HG03108 (cell line): Measurements from ENCODE around the gene CAB39L.

Source experiments
- ATAC-seq: cut with Tn5 transposase; IDR thresholded peaks from one replicate; pipeline ENCODE4 v1.9.1; 2021; ENCODE audit warnings: moderate library complexity; ENCODE audit not compliant: unreplicated experiment

CAB39L gene

DNA sequence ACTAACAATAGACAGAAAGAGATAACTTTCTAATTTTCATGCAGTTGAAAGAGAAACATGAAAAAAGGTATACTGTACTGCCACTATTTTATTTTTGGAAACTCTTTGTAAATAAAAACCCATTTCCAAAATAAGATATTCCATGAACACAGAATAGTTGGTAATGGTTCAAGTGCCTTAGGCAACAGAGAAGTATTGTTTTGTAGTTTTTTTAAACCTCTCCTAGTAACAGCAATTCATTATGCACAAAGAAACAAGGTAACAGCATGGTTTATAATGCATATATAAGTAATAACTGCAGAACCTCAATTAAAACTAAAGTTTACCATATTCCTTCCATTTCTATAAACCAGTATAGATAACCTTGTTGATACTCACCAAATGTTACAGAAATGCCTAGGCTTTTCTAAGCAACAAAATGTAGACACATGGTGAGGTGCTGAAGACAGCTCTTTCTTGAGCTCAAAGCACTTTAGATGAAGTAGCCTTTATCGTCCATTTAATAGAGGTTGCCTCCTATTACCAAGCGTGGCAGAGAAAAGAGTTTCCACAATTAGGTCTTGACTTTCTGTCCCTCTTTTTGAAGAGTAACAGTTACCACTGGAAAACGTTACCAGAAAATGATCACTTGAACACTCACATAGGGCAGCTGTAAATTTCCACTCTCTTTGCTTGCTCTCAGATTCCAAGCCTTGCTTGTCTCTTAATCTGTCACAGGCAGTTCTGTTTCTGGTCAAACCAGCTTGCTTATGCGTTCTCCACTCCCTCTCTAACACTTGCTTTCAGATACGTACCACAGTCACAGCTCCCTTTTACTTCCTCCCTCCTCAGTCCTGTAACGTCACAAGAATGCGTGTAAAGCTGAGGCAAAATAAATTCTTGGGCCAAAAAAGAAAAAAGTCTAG, 42.9 kb downstream of the CAB39L start:
- ATAC-seq = peak; percentile 50

DNA sequence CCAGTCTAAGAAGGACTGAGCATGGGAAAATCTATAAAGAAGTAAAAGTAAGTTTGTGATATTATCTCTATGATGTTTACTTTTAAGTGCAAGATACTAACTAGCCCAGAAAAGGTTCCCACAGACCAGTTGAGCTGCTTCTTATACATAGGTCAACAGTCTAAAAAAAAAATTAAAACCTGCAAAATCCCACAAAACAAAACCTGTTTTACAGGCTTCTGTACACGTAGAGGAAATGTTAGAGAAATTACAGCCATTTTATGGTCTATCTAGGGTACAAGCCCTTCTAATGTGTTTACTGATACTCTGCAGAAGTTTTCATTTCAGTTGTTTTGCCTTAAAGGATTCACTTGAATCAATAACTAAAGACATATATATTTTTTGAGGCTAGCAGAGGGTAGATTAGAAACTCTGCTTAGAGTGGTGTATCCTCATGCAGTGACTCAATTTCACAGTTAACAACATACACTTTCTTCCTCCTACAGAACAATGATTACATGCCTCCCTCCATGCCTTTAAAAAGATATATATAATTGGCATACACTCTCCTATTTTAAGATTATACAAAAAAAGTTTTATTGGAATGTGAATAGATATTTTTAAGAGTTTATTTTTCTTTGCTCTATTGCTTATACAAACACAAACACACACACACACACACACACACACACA, 43.9 kb downstream of the CAB39L start:
- no peak for ATAC-seq

DNA sequence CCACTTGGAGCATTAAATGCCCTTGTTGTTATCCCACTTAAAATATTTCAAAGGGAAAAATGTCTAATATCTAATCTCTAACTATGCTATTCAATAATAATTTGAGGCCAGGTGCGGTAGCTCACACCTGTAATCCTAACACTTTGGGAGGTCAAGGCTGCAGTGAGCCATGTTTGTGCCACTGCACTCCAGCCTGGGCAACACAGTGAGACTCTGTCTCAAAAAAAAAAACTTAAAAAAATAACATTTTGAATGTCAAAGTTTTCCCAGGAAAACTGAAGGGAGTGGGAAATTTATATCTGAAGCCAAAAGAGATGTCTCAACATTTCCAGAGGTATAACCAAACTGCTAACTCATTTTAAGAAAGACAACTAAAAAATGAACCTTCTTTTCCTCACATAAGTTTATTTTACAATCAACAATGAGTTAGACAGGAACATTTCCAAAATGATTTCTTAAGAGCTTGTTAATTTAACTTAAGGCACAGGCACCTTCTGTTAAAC, 47.9 kb downstream of the CAB39L start:
- no peak for ATAC-seq

DNA sequence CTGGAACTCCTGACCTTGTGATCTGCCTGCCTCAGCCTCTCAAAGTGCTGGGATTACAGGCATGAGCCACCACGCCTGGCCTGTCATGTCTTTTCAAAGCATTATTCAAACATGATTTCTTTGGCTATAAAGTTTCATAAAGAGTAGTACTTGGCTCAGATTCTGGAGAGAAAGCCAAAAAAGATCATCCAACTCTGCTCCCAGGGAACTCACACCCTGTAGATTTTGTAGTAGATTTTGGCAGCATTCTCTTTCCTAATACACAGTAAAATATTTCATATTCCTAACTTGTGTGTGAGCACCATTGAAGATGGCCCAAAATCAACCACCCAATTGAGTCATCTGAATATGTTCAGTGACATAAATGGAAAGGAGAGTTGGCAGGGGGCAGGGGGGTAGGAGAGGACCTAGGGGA, 48.4 kb downstream of the CAB39L start:
- no peak for ATAC-seq

DNA sequence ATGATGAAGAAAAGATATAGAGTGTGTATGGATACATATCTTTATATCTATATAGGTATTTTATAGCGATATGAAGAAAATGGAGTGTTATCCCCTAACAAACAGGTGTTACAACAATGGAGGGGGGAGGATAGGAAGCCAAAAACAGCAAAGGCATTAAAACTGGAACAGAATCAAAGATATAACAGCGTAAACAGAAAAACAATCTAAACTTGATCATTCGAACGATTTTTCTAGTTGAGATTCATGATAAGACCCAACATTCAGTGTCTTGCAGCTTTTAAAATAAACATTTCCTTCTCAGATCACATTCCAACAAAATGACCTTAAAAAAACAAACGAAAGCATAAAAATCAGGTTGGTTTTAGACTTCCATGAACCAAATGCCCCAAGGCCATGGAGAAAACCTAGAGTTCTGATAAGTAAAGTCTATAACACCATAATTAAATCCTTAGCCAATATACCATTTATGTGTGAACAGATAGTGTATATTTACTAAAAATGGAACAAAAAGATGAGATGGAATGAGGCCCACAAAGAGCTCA, 55.7 kb downstream of the CAB39L start:
- no peak for ATAC-seq

DNA sequence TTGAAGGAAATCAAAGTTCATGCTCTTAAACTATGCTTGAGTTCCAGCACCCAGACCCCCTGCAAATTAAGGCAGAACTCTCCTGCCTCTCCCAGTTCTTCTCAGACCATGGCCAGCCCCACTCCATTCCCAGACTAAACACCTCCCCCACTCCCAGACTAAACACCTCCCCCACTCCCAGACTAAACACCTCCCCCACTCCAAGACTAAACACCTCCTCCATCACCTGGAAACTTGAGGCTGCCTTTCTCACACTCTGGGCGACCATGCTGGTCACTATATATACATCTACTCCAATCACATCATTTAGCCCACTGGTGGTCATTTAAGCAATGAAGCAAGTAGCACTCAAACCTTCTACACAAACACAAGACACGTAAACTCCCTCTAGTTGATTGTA, 57.2 kb downstream of the CAB39L start:
- no peak for ATAC-seq

DNA sequence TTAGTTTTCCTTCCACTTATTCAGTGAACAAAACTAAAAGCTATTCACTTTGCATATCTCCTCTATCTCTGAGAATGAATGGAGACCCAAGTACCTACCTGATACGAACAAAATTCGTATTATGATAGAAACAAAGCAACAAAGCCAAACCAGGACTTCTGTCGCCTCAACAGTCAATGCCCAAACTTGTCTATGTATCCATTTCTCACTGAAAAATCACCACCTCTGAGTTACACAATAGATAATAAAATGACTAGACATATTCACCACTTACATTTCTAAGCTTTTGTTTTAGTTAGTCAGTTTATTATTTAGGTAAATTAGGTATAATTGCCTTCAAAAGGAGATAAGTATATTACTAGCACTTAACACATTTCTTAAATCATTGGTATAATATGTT, 67.7 kb downstream of the CAB39L start:
- no peak for ATAC-seq

DNA sequence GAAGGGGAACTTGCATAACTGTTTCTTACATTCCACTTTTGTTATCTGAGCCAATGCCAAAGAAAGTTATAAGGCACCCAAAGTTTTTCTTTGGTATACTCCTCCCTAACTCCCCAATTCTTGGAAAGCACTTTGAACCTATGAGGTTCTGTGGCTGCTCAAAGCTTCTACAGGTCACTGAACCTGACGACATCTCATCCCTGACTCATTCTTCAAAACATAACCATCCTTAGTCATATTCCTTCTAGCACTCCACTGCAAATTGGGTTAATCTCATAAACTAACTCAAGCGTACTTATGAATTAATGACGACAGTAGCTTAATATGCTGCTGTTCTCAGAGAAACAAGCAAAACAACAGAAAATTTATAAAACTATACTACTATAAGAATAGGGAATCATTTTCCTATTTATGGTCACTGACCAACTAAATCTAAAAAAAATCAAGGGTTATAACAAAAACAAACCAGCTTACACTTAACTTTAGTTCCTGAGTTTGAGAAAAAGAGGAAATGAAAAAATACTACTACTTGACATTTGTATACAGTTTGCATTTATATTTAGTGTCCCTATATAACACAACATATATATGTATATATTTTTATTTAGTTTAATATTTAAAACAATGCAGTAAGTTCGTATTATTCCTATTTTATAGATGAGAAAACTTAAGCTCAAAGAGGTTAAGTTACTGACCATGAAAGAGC, 69.1 kb downstream of the CAB39L start:
- ATAC-seq = no peak

DNA sequence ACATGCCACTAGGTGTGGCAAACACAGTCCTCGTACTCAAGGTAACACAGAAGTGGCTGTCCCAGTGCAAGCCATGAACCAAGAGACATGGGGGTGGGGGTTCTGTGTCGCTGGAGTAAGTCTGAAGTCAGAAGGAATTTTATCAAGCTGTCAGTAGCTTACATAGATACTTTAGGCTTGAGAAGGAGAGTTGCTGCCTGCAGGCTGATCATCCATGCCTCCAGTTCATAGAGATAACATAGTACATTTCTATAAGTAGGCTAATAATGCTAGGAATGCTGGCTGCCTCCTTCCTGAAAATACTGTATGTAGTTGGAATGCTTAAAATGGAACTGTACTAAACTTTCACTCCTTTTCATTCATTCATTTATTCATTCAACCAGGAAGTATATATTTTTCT, 70.1 kb downstream of the CAB39L start:
- no peak for ATAC-seq

DNA sequence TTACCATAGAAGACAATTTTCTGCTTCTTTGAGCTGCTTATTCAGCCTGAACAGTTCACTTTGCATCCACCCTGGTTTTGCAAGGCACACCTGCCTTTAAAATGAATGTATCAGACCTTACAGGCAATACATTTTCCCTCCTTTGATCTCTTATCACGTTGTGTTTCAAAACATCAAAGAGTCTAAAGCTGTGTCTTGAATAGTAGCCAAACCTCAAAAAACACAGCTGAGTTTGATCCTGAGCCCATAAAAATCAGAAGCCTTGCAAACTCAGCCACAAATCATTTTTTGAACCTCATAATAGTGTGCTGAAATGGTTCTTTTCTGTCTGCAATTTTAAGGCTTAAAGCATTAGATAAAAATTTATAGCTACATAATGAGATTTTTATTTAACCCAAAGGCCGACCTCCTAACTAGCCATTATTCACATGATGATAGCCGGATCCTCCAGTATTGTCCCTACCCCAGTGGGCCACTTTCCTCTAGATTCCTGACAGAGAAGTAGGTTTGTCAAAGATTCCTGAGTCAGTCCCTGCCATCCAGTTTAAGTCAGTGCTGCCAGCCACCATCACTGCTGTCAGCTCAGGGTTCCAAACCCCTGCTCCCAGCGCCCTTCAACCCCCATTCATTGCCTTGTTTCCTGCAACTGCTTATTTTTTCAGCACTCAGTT, 71.8 kb downstream of the CAB39L start:
- ATAC-seq = no peak

DNA sequence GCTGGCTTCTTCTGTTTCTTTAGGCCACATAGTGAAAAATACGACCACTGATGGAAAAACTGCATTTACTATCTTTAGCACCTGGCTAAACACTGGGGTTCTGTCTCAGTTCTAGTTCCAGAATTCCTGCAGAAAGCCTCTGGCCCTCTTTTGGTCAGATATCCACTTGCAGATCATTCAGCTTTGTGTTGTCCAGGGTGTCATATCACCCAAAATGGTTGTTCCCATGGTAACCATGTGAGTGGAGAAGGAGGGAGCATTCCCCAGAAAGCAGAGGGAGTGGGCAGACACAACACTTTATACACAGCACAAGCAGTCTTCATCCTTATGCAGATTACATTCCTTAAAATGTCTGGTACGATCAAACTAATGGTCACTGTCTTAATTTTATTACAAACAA, 73.5 kb downstream of the CAB39L start:
- no peak for ATAC-seq

DNA sequence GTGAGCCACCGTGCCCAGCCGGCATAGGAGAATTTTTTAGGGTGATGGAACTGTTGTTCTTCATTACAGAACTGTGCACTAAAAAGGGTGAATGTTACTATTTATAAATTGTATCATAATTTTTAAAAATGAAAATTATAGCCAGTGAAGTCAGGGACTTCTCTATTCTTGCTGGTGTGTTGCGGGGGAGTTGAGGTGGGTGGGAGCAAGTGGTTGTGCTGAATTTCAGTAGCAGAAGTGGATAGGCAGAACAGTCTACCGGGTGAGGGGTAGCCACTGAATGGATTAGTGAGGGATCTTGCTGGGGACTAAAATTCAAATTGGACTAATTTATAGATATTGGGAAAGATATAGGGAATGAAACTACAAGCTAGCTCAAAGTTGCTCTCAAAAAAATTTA, 74.0 kb downstream of the CAB39L start:
- no peak for ATAC-seq

DNA sequence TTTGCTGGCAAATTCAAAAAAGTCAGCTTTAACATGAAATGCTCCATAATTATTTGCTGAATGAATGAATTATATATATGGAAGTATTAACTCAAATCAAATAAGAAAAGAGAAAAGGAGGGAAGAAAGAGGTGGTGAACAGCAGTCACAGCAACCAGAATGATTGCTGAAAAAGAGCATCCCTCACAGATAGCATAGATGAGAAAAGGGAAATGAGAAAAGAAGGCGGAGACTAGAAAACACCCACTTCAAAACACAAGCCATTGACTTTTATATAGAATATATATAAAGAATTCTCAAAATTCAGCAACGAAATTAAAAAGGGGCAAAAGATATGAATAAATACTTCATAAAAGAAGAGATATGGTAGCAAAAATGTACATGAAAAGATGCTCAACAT, 75.2 kb downstream of the CAB39L start:
- no peak for ATAC-seq

DNA sequence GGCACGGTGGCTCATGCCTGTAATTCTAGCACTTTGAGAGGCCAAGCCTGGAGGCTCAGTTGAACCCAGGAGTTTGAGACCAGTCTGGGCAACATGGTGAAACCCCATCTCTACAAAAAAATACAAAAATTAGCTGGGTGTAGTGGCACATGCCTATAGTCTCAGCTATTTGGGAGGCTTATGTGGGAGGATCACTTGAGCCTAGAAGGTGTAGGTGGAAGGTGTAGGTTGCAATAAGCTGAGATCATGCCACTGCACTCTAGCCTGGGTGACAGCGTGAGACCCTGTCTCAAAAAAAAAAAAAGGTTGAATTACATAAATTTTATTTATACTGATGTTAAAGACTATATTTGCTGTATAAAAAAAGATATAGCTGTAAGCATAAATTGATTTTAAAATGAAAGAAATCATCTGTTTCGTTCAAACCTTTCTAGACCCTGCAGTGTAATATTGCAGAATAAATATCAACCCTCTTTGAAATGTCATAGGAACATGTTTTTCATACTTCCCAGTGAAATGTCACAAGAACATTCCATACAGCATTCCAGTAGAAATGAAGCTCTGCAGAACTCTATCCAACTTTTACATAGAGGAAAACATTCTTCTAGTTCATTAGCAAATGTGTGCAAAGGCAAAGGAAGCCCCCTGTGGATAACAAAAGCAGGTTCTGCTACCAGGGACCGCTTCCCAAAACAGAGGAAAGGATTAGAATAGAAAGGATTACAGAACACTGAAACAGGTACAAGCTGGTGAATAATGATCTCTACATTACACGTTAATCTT, 76.0 kb downstream of the CAB39L start:
- ATAC-seq = no peak

DNA sequence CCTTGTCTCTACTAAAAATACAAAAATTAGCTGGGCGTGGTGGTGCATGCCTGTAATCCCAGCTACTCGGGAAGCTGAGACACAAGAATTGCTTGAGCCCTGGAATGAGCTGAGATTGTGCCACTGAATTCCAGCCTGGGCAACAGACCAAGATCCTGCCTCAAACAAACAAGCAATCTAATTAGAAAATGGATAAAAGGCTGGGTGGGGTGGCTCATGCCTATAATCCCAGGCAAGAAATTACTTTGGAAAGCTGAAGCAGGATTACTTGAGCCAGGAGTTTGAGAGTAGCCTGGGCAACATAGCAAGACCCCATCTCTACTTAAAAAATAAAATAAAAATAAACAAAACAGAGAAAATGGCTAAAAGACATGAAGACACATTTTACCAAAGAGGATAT, 77.0 kb downstream of the CAB39L start:
- no peak for ATAC-seq

DNA sequence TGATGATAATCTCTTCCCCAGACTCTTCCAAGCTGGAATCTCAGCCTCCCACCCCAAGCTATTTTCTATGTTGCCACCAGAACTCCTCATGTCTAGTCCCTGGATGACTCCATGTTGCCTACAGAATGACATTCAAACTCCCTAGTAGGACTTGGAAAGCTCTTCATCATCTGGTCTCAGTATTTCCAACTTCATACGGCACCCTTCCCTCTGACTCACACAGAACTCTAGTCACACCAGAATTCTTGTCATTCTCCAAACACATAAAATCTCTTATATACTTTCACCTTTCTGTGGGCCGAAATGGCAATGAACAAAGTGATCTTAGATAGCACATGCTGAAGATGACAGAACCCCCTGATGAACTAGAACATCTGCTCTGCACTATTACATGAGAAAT, 86.2 kb downstream of the CAB39L start:
- ATAC-seq = no peak

DNA sequence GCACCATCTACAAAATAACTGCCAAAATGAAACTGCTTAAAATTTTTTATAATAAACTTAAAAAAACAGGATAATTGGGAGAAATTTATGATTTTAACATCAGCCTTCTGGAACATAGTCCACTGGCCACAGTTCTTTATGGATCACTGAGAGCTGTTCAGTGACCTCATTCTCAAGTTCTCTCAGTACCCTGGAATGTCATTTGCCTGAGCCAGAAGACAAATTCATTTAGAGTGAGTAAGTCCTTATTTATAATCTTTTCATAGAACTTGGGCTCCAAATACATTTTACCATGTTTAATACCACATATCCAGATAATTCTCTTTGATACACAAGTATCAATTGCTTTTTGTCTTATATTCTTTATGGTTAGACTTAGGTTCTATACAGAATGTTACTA, 87.6 kb downstream of the CAB39L start:
- no peak for ATAC-seq

DNA sequence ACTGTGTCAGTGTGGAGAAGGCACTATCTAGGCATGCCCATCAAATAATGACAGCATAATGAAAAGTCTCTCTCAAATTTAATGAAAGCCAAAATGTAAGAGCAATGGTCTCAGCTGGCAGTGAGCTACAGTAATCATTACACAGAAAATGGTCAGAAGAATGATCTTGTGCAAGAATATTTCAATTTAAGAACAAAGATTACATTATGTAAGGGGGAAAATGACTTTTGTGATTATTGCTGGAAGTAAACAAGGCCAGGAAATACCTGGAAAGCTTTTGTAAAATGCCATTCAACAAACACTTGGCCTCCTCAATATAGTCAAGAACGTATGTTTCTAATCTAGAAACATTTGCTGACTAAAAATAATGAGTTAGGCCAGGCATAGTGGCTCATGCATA, 89.1 kb downstream of the CAB39L start:
- no peak for ATAC-seq

DNA sequence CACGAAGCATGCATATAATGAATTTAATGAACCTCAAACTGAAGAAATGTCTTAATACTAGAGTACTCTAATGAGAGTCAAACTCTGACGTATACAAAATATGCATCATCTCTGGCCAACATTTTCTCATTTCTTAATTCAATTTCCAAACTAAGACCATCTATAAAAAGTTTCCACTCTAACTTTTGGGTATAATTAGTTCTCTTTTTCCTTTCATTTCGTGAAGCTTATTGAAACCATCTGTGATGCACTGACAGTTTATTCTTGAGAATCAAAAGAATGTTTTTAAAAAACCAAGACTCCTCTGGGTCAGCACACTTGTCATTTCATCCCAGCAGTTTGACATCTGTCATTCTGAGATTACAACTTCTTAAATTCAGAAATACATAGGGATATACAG, 90.0 kb downstream of the CAB39L start:
- no peak for ATAC-seq

DNA sequence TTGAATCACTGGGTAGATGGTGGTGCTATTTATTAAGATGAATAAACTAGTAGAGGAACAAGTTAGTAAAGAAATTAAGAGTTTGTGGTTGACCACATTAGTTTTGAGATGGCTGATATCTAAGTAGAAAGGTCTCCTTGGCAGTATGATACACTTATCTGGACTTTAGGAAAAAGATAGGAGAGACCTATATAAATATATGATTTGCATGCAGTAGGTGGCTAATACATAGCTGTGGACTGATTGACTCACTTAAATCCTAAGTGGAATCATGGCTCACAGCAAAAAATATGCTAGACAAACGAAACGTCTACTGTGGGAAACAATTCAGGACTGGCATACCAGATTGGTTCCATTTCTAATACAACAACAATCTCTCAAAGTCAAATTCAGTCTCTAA, 92.0 kb downstream of the CAB39L start:
- ATAC-seq = no peak
